Fibroblast of lung (primary cell): Measurements from ENCODE around the gene LKAAEAR1. TPM values are rescaled to one million over a fixed set of nuclear protein-coding genes. Genes with fewer than 3 reads are reported as not detected.

Source experiments
- DNase-seq, 2 donors: peaks; one replicate each; pipeline versions ENCODE4 v3.0.0 to v3.0.0-alpha.2; 2010; ENCODE audit warnings: low read depth in 2 of 2
- H2AFZ ChIP-seq: 2 replicates; pipeline ENCODE4 v1.5.1; 2012; ENCODE audit warnings: low read length, control low read depth, inconsistent platforms
- H3K27ac ChIP-seq: 2 replicates; pipeline ENCODE4 v1.5.1; 2011; ENCODE audit warnings: low read length, control low read depth; ENCODE audit not compliant: insufficient read depth
- H3K27me3 ChIP-seq: 2 replicates; pipeline ENCODE4 v1.5.1; 2011; ENCODE audit warnings: mild to moderate bottlenecking, low read length; ENCODE audit not compliant: control insufficient read depth, insufficient read depth
- H3K36me3 ChIP-seq: 2 replicates; pipeline ENCODE4 v1.5.1; 2011; ENCODE audit warnings: low read length; ENCODE audit not compliant: control insufficient read depth, insufficient read depth
- H3K4me1 ChIP-seq: 2 replicates; pipeline ENCODE4 v1.5.1; 2011; ENCODE audit warnings: low read length; ENCODE audit not compliant: control insufficient read depth, insufficient read depth; ENCODE audit errors: extremely low read depth
- H3K4me2 ChIP-seq: 2 replicates; pipeline ENCODE4 v1.5.1; 2011; ENCODE audit warnings: low read length, control low read depth; ENCODE audit not compliant: insufficient read depth; ENCODE audit errors: extremely low read depth
- H3K4me3 ChIP-seq, 4 experiments: fragments of 200-600 bp in 1 of 4; sonication (generic) in 1 of 4; replicated peaks in 1 of 4; 2 replicates each; pipeline ENCODE4 v1.5.1; 2011 to 2016; ENCODE audit warnings: low read length in 4 of 4, low read depth in 3 of 4, mild to moderate bottlenecking in 3 of 4, control low read depth in 2 of 4, inconsistent platforms in 1 of 4, mixed read lengths in 1 of 4; ENCODE audit not compliant: insufficient read depth in 1 of 4; ENCODE audit errors: control extremely low read depth in 1 of 4
- H3K79me2 ChIP-seq: 2 replicates; pipeline ENCODE4 v1.5.1; 2012; ENCODE audit warnings: mild to moderate bottlenecking, low read length, inconsistent platforms; ENCODE audit not compliant: control insufficient read depth, insufficient read depth
- H3K9ac ChIP-seq: 2 replicates; pipeline ENCODE4 v1.5.1; 2011; ENCODE audit warnings: mild to moderate bottlenecking, low read length, control low read depth; ENCODE audit not compliant: insufficient read depth
- H3K9me3 ChIP-seq: 2 replicates; pipeline ENCODE4 v1.5.1; 2012; ENCODE audit warnings: low read depth, low read length; ENCODE audit not compliant: control insufficient read depth, insufficient read depth
- H4K20me1 ChIP-seq: 2 replicates; pipeline ENCODE4 v1.5.1; 2011; ENCODE audit warnings: low read length; ENCODE audit not compliant: control insufficient read depth, insufficient read depth; ENCODE audit errors: extremely low read depth
- CTCF ChIP-seq, 2 donors: IDR thresholded peaks in 1 of 2; conservative IDR thresholded peaks in 1 of 2; 1 replicate in 1 of 2; 2 replicates in 1 of 2; pipeline ENCODE4 v1.5.1; 2011 to 2012; ENCODE audit warnings: low read length in 2 of 2, control low read depth in 1 of 2, inconsistent platforms in 1 of 2, low read depth in 1 of 2, mild to moderate bottlenecking in 1 of 2
- EZH2 ChIP-seq: IDR thresholded peaks from 2 replicates; pipeline ENCODE4 v1.5.1; 2012; ENCODE audit warnings: low read length, control low read depth, mild to moderate bottlenecking; ENCODE audit errors: missing control alignments
- polyA plus RNA-seq, 2 donors: library from polyadenylated mRNA; depleted of rRNA in 1 of 2; stranded (reverse) in 1 of 2; unstranded in 1 of 2; fragments of >200 nt; gene quantifications; 2 replicates each; pipeline ENCODE4 v1.2.1, GENCODE V29; 2011 to 2012; ENCODE audit warnings: missing spikeins in 1 of 2
- total RNA-seq: library from RNA; depleted of rRNA; stranded (reverse); fragments of >200 nt; gene quantifications from 2 replicates; pipeline ENCODE4 v1.2.1, GENCODE V29; 2014

The LKAAEAR1 gene
- total and polyA plus RNA-seq, 2 donors (not counting 1 experiment from before 2014, with no cell fraction given) = not detected

GRCh38 chr20:64035933-64036345, 48.3 kb downstream of the LKAAEAR1 start, which contains the start of gene C20orf204:
Gene C20orf204 (plus strand): TSS chr20:64036182. CDS start chr20:64036324, 142 bp downstream.
- Histone ChIP-seq H3K27me3 (peaks cover 11% of the 10 kb centered on the region), H3K4me3 (no peak within 1 kb of the TSS), H3K4me1 (no peaks in the 10 kb centered on the region), H2AFZ (no peak within 1 kb of the TSS), H3K9ac (no peak within 1 kb of the TSS), H3K9me3 (no peaks in the 10 kb centered on the region), H3K36me3 (peaks cover 13% of the 10 kb centered on the region), H4K20me1 (no peaks in the 10 kb centered on the region), H3K79me2 (no peaks in the 10 kb centered on the region), H3K27ac (no peak within 1 kb of the TSS), H3K4me2 (no peak within 1 kb of the TSS)
- DNase-seq = no peak
- no peak for TF ChIP-seq CTCF (conservative IDR thresholded peaks at IDR 0.05 in 1 of 2, IDR thresholded peaks at IDR 0.05 in 1 of 2; ENCODE audit: low read depth in 1 of 2, low read length in 2 of 2)
- no peak for TF ChIP-seq EZH2

- no peak for DNase-seq
- Histone ChIP-seq H3K9me3 (no peaks in the 10 kb centered on the region), H3K27ac (no peak overlapping the region), H4K20me1 (no peaks in the 10 kb centered on the region), H2AFZ (no peak overlapping the region), H3K4me1 (no peaks in the 10 kb centered on the region), H3K9ac (no peak overlapping the region), H3K36me3 (peaks cover 15% of the 10 kb centered on the region), H3K4me2 (no peak overlapping the region), H3K79me2 (no peaks in the 10 kb centered on the region), H3K4me3 (no peak overlapping the region), H3K27me3 (peaks cover 5% of the 10 kb centered on the region)
- no peak for TF ChIP-seq EZH2
- TF ChIP-seq CTCF (conservative IDR thresholded peaks at IDR 0.05 in 1 of 2, IDR thresholded peaks at IDR 0.05 in 1 of 2; ENCODE audit: low read depth in 1 of 2, low read length in 2 of 2) = no peak
Measured at GRCh38 chr20:64035066-64035932, 48.9 kb downstream of the LKAAEAR1 start.

GRCh38 chr20:64033981-64034493, 50.2 kb downstream of the LKAAEAR1 start:
- no peak overlapping the region for H3K27ac ChIP-seq
- H3K79me2 ChIP-seq = no peaks in the 10 kb centered on the region
- TF ChIP-seq EZH2 = no peak
- no peak for TF ChIP-seq CTCF (conservative IDR thresholded peaks at IDR 0.05 in 1 of 2, IDR thresholded peaks at IDR 0.05 in 1 of 2; ENCODE audit: low read depth in 1 of 2, low read length in 2 of 2)
- H3K4me2 ChIP-seq = no peak overlapping the region
- H3K27me3 ChIP-seq = no peaks in the 10 kb centered on the region
- H3K4me1 ChIP-seq = no peaks in the 10 kb centered on the region
- no peaks in the 10 kb centered on the region for H3K9me3 ChIP-seq
- H3K36me3 ChIP-seq = peaks cover 24% of the 10 kb centered on the region
- DNase-seq = peak in 1 of 2 donors; percentile 16
- H3K4me3 ChIP-seq = no peak overlapping the region
- H4K20me1 ChIP-seq = no peaks in the 10 kb centered on the region
- no peak overlapping the region for H3K9ac ChIP-seq
- H2AFZ ChIP-seq = no peak overlapping the region
